ENCODE results near the gene GPRC6A.
"Not testable (repeated sequence)": the region's sequence is repeated elsewhere in the genome, so short reads cannot be mapped to it uniquely, and the experiment has no call there.

The GPRC6A gene, protein sequence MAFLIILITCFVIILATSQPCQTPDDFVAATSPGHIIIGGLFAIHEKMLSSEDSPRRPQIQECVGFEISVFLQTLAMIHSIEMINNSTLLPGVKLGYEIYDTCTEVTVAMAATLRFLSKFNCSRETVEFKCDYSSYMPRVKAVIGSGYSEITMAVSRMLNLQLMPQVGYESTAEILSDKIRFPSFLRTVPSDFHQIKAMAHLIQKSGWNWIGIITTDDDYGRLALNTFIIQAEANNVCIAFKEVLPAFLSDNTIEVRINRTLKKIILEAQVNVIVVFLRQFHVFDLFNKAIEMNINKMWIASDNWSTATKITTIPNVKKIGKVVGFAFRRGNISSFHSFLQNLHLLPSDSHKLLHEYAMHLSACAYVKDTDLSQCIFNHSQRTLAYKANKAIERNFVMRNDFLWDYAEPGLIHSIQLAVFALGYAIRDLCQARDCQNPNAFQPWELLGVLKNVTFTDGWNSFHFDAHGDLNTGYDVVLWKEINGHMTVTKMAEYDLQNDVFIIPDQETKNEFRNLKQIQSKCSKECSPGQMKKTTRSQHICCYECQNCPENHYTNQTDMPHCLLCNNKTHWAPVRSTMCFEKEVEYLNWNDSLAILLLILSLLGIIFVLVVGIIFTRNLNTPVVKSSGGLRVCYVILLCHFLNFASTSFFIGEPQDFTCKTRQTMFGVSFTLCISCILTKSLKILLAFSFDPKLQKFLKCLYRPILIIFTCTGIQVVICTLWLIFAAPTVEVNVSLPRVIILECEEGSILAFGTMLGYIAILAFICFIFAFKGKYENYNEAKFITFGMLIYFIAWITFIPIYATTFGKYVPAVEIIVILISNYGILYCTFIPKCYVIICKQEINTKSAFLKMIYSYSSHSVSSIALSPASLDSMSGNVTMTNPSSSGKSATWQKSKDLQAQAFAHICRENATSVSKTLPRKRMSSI

DNA sequence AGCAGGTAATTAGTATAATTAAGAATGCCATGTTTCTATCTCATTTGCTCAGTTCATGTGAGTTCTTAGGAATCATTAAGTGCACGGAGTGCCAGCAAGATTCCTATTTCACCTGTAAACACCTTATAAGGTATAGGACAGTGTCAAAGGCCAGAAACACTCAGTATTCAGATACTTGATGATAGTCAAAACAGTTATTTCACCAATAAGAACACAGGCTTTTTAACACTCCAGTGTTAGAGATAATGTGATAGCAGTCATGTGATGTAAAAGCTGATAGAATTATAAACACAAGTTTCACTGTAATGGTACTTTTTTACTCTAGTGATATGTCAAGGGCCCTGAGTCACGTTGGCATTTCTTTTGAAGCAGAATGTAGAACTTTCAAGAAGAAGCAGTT lies at the start of gene GPRC6A:
TSS of gene GPRC6A (minus strand) at position 101 of the 400 bp plus-strand sequence. CDS start at position 31, 70 bp downstream.
- TF ChIP-seq ZNF274 (IDR thresholded peaks at IDR 0.05; ENCODE audit: low read depth, low read length) = no peak
- no peak within 1 kb of the TSS for H3K4me3 ChIP-seq (ENCODE audit: low read length)

GRCh38 chr6:116877743-116878142 lies 48.9 kb upstream of the GPRC6A start:
- H3K4me3 ChIP-seq (ENCODE audit: low read length) = peak overlapping the region; percentile 22; the same call in 1 of the 2 replicates
- TF ChIP-seq ZNF274 (IDR thresholded peaks at IDR 0.05; ENCODE audit: low read depth, low read length) = no peak

DNA sequence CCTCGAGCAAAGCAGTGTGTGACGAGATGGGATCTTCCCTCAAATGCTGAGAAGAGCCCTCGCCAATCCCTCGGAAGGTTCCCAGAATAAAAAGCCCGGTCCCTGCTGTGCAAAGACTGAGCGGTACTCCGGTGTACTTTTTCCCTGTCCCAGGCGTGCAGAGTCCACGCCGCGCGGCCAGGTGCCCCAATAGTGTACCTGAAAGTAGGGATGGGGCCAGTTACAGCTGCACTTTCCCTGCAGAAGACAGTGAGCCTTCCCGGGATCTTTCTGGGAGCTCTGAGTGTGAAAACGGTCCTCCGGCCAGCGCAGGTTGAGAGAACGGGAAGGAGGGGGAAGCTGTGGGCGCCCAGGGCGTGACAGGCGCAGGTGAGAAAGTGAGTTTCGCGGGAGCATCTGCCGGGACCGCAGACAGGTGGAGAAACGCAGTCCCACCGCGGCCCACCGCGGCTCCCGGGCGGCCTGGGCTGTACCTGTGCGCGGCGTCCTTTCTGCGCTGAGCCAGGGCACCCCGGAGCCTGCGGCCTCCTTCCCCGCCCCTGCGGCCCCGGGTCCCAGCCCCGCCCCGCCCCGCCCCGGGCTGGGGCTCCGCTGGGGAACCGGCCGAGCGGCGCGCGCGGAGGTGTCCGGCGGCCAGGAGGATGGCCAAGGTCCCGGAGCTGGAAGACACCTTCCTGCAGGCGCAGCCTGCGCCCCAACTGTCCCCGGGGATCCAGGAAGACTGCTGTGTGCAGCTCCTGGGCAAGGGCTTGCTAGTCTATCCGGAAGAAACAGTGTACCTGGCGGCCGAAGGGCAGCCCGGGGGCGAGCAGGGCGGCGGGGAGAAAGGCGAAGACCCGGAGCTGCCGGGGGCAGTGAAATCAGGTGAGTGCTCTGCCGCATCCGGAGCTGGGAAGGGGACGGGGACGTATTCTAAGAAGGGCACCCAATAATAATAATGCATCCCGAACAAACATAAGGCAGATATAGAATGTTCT lies 48.0 kb upstream of the GPRC6A start, which contains the start of gene RFX6:
TSS of gene RFX6 (plus strand) at position 608 of the 977 bp plus-strand sequence. CDS start at position 642, 34 bp downstream.
- peak within 1 kb of the TSS; percentile 22; the same call in 1 of the 2 replicates for H3K4me3 ChIP-seq (ENCODE audit: low read length)
- no peak for TF ChIP-seq ZNF274 (IDR thresholded peaks at IDR 0.05; ENCODE audit: low read depth, low read length)

DNA sequence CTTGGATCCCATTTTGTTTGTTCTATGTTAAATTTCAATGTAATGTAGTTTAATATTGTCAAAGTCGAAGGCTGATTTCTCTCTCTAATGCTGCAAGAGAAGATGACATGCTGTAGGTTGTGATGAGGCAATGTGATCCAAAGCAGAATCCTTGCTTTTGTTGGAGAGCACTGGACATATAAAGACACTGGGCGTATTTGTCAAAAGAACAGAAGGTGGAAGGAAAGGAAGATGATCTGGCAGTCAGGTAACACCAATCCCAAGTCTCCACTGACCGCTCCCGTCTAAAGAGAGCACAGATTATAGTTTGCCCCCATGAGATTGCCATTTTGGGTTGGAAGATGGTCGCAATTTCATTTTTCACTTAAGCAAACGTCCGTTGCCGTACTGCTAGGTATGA lies 47.2 kb upstream of the GPRC6A start:
- no peak overlapping the region for H3K4me3 ChIP-seq (ENCODE audit: low read length)
- TF ChIP-seq ZNF274 (IDR thresholded peaks at IDR 0.05; ENCODE audit: low read depth, low read length) = no peak

DNA sequence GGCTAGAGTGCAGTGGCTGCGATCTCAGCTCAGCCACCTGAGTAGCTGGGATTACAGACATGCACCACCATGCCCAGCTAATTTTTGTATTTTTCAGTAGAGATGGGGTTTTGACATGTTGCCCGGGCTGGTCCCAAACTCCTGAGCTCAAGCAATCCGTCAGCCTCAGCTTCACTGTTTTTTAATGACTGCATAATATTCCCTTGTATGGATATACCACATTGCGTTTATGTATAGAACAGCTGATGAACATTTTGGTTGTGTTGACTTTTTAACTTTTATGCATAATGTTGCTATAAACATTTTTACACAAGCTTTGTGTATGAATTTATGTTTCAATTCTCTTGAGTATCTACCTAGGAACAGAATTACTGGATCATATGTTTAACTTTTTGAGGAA lies 43.9 kb upstream of the GPRC6A start:
- no peak for TF ChIP-seq ZNF274 (IDR thresholded peaks at IDR 0.05; ENCODE audit: low read depth, low read length)
- H3K4me3 ChIP-seq (ENCODE audit: low read length) = no peak overlapping the region

GRCh38 chr6:116866281-116866871 lies 37.5 kb upstream of the GPRC6A start:
- TF ChIP-seq ZNF274 (IDR thresholded peaks at IDR 0.05; ENCODE audit: low read depth, low read length) = no peak
- no peak overlapping the region for H3K4me3 ChIP-seq (ENCODE audit: low read length)

GRCh38 chr6:116859264-116859663 lies 30.4 kb upstream of the GPRC6A start:
- H3K4me3 ChIP-seq (ENCODE audit: low read length) = no peak overlapping the region
- no peak for TF ChIP-seq ZNF274 (IDR thresholded peaks at IDR 0.05; ENCODE audit: low read depth, low read length)

- H3K4me3 ChIP-seq (ENCODE audit: low read length) = no peak overlapping the region
- no peak for TF ChIP-seq ZNF274 (IDR thresholded peaks at IDR 0.05; ENCODE audit: low read depth, low read length)
Observed at GRCh38 chr6:116858060-116858459, 29.2 kb upstream of the GPRC6A start.

DNA sequence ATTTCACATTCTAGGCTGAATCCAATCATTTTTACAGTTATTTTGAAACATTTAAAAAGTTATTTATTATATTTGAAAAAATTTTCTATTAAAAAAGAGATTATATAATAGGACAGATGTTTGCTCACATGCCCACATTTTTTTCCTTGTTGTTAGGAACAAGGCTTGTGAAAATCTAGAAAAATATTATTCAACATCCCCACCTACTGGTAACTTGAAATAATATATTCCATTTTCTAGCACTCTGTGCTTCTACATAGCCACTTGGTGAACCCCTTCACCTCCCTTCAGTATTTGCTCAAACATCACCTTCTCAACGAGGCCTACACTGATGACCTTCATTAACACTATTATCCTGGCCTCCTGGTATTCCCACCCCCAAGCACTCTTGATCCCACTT lies 18.3 kb upstream of the GPRC6A start:
- no peak for TF ChIP-seq ZNF274 (IDR thresholded peaks at IDR 0.05; ENCODE audit: low read depth, low read length)
- no peak overlapping the region for H3K4me3 ChIP-seq (ENCODE audit: low read length)

GRCh38 chr6:116842459-116842858 lies 13.6 kb upstream of the GPRC6A start:
- no peak for TF ChIP-seq ZNF274 (IDR thresholded peaks at IDR 0.05; ENCODE audit: low read depth, low read length)
- no peak overlapping the region for H3K4me3 ChIP-seq (ENCODE audit: low read length)

DNA sequence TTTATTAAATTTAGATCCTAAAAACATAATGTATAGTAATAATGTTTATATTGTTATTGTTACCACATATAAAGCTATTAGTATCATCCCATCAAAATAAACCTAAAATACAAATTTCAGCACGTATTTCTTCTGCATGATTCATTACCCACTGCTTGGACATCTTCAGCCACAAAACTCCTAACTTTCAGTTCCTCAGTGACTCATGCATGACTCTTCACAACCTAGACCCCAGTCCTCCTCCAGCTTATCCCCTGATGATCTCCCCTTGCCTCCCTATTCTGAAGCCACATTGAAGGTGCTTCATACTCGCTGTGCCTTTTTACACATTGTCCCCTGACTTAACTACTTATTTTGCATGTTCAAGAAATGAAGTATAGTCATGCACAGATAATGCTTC lies 11.2 kb upstream of the GPRC6A start:
- no peak overlapping the region for H3K4me3 ChIP-seq (ENCODE audit: low read length)

GRCh38 chr6:116836606-116837342 lies 7.9 kb upstream of the GPRC6A start:
- no peak overlapping the region for H3K4me3 ChIP-seq (ENCODE audit: low read length)

More for the DNA sequence above, 11.2 kb upstream of the GPRC6A start:
- TF ChIP-seq ZNF274 (IDR thresholded peaks at IDR 0.05; ENCODE audit: low read depth, low read length) = no peak

DNA sequence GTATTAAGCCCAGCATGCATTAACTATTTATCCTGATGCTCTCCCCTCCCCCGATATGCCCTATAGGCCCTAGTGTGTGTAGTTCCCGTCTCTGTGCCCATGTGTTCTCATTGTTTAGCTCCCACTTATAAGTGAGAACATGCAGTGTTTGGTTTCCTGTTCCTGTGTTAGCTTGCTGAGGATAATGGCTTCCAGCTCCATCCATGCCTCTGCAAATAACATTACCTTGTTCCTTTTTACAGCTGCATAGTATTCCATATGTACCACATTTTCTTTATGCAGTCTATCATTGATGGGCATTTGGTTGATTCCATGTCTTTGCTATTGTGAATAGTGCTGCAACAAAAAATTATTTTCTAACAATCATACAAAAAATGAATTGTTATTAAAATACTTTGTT lies 5.6 kb upstream of the GPRC6A start:
- not testable (repeated sequence) for H3K4me3 ChIP-seq (ENCODE audit: low read length)

More at GRCh38 chr6:116836606-116837342, 7.9 kb upstream of the GPRC6A start:
- TF ChIP-seq ZNF274 (IDR thresholded peaks at IDR 0.05; ENCODE audit: low read depth, low read length) = no peak
